Measurements from ENCODE around the gene TMEM273. TPM values are rescaled to one million over a fixed set of nuclear protein-coding genes. Genes with fewer than 3 reads are reported as not detected.

The TMEM273 gene
- total RNA-seq, 1 experiment from 2014 or later = not detected

DNA sequence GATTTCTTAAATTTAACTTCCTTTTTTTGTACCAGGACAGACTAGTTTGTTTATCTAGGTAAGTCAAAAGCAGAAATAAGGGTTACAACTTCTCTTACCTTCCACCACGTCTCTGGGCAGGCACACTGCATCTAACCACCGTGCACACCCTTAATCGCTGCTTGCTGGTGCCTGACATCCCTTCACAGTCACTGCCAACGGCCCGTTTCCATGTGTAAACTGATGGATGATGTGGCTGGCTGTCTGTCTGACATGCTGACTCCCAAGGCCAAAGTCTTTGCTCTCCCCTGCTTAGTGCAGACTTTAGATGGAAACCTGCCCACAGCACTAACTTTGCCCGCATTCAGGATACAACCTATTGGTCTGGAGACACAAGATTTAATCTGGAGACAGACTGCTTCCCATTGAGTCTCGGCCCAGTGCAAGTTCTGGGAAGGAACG, 1.1 kb downstream of the TMEM273 start:
- Histone ChIP-seq H3K9me2 (ENCODE audit: insufficient read depth) (no peaks in the 10 kb centered on the region), H3K4me3 (replicated peaks in 1 of 2; ENCODE audit: low read depth in 1 of 2, low read length in 2 of 2) (no peak overlapping the region), H3K9ac (ENCODE audit: low read length) (no peak overlapping the region), H2AFZ (ENCODE audit: low read depth, low read length, poor library complexity, severe bottlenecking) (no peak overlapping the region), H3K36me3 (ENCODE audit: control insufficient read depth in 1 of 2, insufficient read depth in 2 of 2, low read length in 2 of 2) (no peaks in the 10 kb centered on the region), H3K4me2 (ENCODE audit: low read length) (no peak overlapping the region), H3K4me1 (ENCODE audit: control insufficient read depth in 1 of 2, insufficient read depth in 2 of 2, low read length in 2 of 2) (no peaks in the 10 kb centered on the region), H3K9me3 (ENCODE audit: control insufficient read depth in 1 of 2, insufficient read depth in 1 of 2, low read depth in 1 of 2, low read length in 2 of 2) (no peaks in the 10 kb centered on the region), H4K20me1 (ENCODE audit: insufficient read depth) (no peaks in the 10 kb centered on the region), H3K27me3 (ENCODE audit: insufficient read depth, low read length) (peaks cover 10% of the 10 kb centered on the region), H3K27ac (ENCODE audit: low read depth, low read length) (no peak overlapping the region), H3K79me2 (ENCODE audit: insufficient read depth, low read length) (no peaks in the 10 kb centered on the region)
- RAD21 ChIA-PET (ENCODE audit: low non-redundant PET in 1 of 2, low total read pairs in 2 of 2, uncharacterized antibody in 2 of 2, unreplicated experiment in 2 of 2) = no interaction called here
- no peak for TF ChIP-seq ZFX (IDR thresholded peaks at IDR 0.05)
- TF ChIP-seq SP1 (IDR thresholded peaks at IDR 0.05; ENCODE audit: low read depth) = no peak
- no peak for TF ChIP-seq TCF7L2 (IDR thresholded peaks at IDR 0.05; ENCODE audit: borderline replicate concordance, extremely low read depth, insufficient read depth, insufficient read length)
- no peak for TF ChIP-seq JUND (IDR thresholded peaks at IDR 0.05)
- no peak for TF ChIP-seq ELF1 (IDR thresholded peaks at IDR 0.05; ENCODE audit: borderline replicate concordance, low read depth)
- TF ChIP-seq, protein P1, sequence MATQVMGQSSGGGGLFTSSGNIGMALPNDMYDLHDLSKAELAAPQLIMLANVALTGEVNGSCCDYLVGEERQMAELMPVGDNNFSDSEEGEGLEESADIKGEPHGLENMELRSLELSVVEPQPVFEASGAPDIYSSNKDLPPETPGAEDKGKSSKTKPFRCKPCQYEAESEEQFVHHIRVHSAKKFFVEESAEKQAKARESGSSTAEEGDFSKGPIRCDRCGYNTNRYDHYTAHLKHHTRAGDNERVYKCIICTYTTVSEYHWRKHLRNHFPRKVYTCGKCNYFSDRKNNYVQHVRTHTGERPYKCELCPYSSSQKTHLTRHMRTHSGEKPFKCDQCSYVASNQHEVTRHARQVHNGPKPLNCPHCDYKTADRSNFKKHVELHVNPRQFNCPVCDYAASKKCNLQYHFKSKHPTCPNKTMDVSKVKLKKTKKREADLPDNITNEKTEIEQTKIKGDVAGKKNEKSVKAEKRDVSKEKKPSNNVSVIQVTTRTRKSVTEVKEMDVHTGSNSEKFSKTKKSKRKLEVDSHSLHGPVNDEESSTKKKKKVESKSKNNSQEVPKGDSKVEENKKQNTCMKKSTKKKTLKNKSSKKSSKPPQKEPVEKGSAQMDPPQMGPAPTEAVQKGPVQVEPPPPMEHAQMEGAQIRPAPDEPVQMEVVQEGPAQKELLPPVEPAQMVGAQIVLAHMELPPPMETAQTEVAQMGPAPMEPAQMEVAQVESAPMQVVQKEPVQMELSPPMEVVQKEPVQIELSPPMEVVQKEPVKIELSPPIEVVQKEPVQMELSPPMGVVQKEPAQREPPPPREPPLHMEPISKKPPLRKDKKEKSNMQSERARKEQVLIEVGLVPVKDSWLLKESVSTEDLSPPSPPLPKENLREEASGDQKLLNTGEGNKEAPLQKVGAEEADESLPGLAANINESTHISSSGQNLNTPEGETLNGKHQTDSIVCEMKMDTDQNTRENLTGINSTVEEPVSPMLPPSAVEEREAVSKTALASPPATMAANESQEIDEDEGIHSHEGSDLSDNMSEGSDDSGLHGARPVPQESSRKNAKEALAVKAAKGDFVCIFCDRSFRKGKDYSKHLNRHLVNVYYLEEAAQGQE (IDR thresholded peaks at IDR 0.05; ENCODE audit: low read depth) = no peak
- TF ChIP-seq FOSL1 (IDR thresholded peaks at IDR 0.05; ENCODE audit: low read depth) = no peak
- TF ChIP-seq YY1 (IDR thresholded peaks at IDR 0.05; ENCODE audit: extremely low read depth, insufficient replicate concordance, low read depth, low read length) = no peak
- TF ChIP-seq EGR1 (IDR thresholded peaks at IDR 0.05; ENCODE audit: low read depth) = no peak
- ATAC-seq (no peak), DNase-seq (ENCODE audit: low read depth, low spot score) (no peak)
- BruUV-seq (replicated peaks) = no TSS peak
- POLR2A ChIA-PET = no interaction called here
- CTCF ChIA-PET = no interaction called here
- intact Hi-C loops (cut with micrococcal nuclease) = no loop called here
